Omental fat pad (tissue), 4 donors: ENCODE measurements around the gene TRMT2A. TPM values are rescaled to one million over a fixed set of nuclear protein-coding genes. Genes with fewer than 3 reads are reported as not detected.

Experiments
- ATAC-seq: fragments of 150-250 bp; one replicate; pipeline ENCODE4 v1.9.1; 2016; ENCODE audit warnings: mild to moderate bottlenecking, moderate library complexity; ENCODE audit not compliant: low FRiP score
- DNase-seq: peaks from one replicate; pipeline ENCODE4 v3.0.0-alpha.2; 2019; ENCODE audit warnings: low spot score
- CTCF ChIP-seq, 3 donors: fragments of 450-650 bp; IDR thresholded peaks; one replicate each; pipeline ENCODE4 v1.5.1; 2016 to 2017; ENCODE audit warnings: antibody characterized with exemption in 3 of 3, mild to moderate bottlenecking in 3 of 3, moderate library complexity in 2 of 3
- total RNA-seq, 4 donors: library from RNA; depleted of rRNA; stranded (reverse); fragments of >200 nt; gene quantifications; one replicate each; pipeline ENCODE4 v1.1.0, GENCODE V29; 2016

Gene TRMT2A
- total RNA-seq, 4 donors from 2014 or later: 32.4 to 58.5 (median 49.0) TPM

GRCh38 chr22:20089226-20089976, 27.6 kb downstream of the TRMT2A start:
- TF ChIP-seq CTCF (IDR thresholded peaks at IDR 0.05): no peak
- ATAC-seq: no peak
- no peak for DNase-seq

GRCh38 chr22:20088263-20088648, 28.8 kb downstream of the TRMT2A start:
- ATAC-seq (no peak), DNase-seq (no peak)
- TF ChIP-seq CTCF (IDR thresholded peaks at IDR 0.05): no peak

- DNase-seq: no peak
Observed at GRCh38 chr22:20087319-20088262, 29.4 kb downstream of the TRMT2A start.

GRCh38 chr22:20086763-20087162, 30.3 kb downstream of the TRMT2A start:
- DNase-seq (no peak), ATAC-seq (no peak)
- TF ChIP-seq CTCF (IDR thresholded peaks at IDR 0.05): no peak

More at GRCh38 chr22:20087319-20088262, 29.4 kb downstream of the TRMT2A start:
- TF ChIP-seq CTCF (IDR thresholded peaks at IDR 0.05): no peak
- ATAC-seq: no peak

GRCh38 chr22:20086101-20086599, 30.9 kb downstream of the TRMT2A start:
- TF ChIP-seq CTCF (IDR thresholded peaks at IDR 0.05): no peak
- ATAC-seq: no peak
- no peak for DNase-seq

GRCh38 chr22:20085651-20086050, 31.4 kb downstream of the TRMT2A start:
- DNase-seq (no peak), ATAC-seq (no peak)
- TF ChIP-seq CTCF (IDR thresholded peaks at IDR 0.05): no peak
